Raji (cell line): Measurements from ENCODE around the gene SLC4A1.

Experiments used
- POLR2A ChIP-seq: IDR thresholded peaks from 2 replicates; pipeline ENCODE4 v1.6.1; 2011; ENCODE audit warnings: low read depth, low read length, control low read depth; ENCODE audit not compliant: insufficient read depth

SLC4A1 gene

GRCh38 chr17:44210342-44211192 is 57.4 kb downstream of the SLC4A1 start:
- peak; percentile 46; the same call in 1 of the 2 replicates for TF ChIP-seq POLR2A

- no peak for TF ChIP-seq POLR2A
Measured at GRCh38 chr17:44209786-44210341, 58.1 kb downstream of the SLC4A1 start.

GRCh38 chr17:44207743-44208142 is 60.2 kb downstream of the SLC4A1 start:
- no peak for TF ChIP-seq POLR2A

- no peak for TF ChIP-seq POLR2A
Measured at GRCh38 chr17:44207319-44207718, 60.6 kb downstream of the SLC4A1 start.

GRCh38 chr17:44206825-44207155 is 61.1 kb downstream of the SLC4A1 start:
- TF ChIP-seq POLR2A: no peak

- TF ChIP-seq POLR2A: no peak
Measured at GRCh38 chr17:44205962-44206824, 61.7 kb downstream of the SLC4A1 start.

- no peak; the same call in 1 of the 2 replicates for TF ChIP-seq POLR2A
Measured at GRCh38 chr17:44204441-44204882, 63.5 kb downstream of the SLC4A1 start.

- no peak; the same call in 1 of the 2 replicates for TF ChIP-seq POLR2A
Measured at GRCh38 chr17:44203731-44204440, 64.0 kb downstream of the SLC4A1 start.

- no peak for TF ChIP-seq POLR2A
Measured at GRCh38 chr17:44202756-44203155, 65.2 kb downstream of the SLC4A1 start.

- TF ChIP-seq POLR2A: peak; percentile 57
Measured at GRCh38 chr17:44200478-44201155, 67.3 kb downstream of the SLC4A1 start.

- TF ChIP-seq POLR2A: peak; percentile 37
Measured at GRCh38 chr17:44199553-44200477, 68.1 kb downstream of the SLC4A1 start, which contains the start of gene ATXN7L3. TSS of gene ATXN7L3 (minus strand) at chr17:44199884. CDS start at chr17:44198070, 1,814 bp downstream.

GRCh38 chr17:44198721-44199552 is 69.0 kb downstream of the SLC4A1 start:
- 0 out of 2 replicates have a peak, but pooled peaks have one; percentile 8 for TF ChIP-seq POLR2A
